Esophagus muscularis mucosa (tissue), 2 donors: ENCODE measurements around the gene SH3BP1.

Source experiments
- EP300 ChIP-seq: sonication (generic); formaldehyde crosslinking; IDR thresholded peaks from one replicate; pipeline ENCODE4 v1.6.1; 2017; ENCODE audit warnings: antibody characterized with exemption
- POLR2A ChIP-seq: fragments of 450-650 bp; IDR thresholded peaks from one replicate; pipeline ENCODE4 v1.6.1; 2017; ENCODE audit warnings: antibody characterized with exemption, moderate library complexity, mild to moderate bottlenecking, low read depth

DNA sequence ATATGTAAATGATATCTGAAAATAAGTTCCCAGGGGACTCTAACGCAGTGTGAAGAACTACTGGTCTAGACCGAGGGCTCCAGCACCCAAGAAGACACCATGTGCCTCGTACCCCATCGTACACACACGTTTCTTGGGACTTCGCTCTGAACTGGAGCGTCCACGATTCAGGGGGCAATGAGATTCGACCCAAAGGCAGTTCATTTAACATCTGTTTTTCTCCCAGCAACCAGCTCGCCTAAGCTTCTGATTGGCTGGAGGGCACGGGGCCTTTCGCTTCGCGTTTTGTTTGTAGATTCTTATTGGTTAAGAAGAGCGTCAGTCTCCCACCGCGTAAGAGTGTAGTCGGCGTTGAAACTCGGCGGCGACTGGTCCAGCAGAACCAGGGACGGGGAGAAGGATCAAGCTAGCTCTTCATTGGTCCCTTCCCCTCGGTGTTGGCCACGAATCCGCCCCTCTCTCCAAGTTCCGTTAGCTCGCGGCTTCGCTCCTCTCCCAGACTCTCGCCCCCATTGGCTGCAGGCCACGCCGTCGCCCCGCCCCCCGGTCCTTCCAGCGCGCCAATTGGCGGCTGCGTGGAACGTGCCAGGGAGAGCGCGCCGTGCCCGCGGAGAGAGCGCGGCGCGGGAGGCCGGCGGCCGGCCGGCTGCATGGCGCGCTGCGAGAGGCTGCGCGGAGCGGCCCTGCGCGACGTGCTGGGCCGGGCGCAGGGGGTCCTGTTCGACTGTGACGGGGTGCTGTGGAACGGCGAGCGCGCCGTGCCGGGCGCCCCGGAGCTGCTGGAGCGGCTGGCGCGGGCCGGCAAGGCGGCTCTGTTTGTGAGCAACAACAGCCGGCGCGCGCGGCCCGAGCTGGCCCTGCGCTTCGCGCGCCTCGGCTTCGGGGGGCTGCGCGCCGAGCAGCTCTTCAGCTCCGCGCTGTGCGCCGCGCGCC is 18.9 kb downstream of the SH3BP1 start, which contains the start of gene PDXP:
- TF ChIP-seq POLR2A (no peak), EP300 (no peak)
